GM12875 (cell line): ENCODE measurements around the gene OGDHL.

ENCODE experiments used
- H3K4me3 ChIP-seq: one replicate; pipeline ENCODE4 v1.5.1; 2011; ENCODE audit warnings: low read depth, low read length, control low read depth
- CTCF ChIP-seq: IDR thresholded peaks from 2 replicates; pipeline ENCODE4 v1.5.1; 2011; ENCODE audit warnings: low read depth, mild to moderate bottlenecking, control low read depth, inconsistent platforms, low read length, moderate library complexity, borderline replicate concordance; ENCODE audit not compliant: insufficient read depth

Gene OGDHL

DNA sequence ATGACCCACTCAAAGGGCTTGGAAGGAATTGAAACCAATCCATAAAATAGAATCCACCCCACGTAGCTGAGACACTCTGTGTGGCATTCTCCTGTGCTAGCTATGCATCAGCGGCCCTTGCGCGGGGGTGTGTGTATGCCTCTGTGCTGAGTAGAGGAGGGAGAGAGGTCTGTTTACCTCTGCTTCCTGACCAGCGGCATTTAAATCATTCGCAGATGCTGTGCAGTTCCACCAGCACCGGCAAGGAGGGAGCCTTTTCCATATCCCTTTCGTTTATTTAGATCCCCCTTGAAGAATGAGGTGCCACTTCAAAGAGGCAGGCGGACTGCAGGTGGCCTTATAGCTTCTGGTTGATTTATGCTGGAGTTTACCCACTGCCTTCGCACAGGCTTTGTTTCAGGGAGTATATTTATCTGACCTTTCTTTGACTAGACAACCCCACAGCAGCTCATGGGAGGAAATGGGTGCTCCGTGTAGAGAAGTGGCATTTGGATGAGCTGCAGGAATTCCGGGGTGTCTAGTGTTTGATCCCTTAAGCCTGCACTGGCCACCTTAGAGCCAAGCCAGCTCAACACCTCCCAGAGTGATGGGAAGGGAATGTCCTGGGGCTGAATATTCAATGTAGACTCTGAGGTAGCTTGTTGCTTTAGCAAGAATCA is 71.3 kb downstream of the OGDHL start:
- no peak overlapping the region for H3K4me3 ChIP-seq

GRCh38 chr10:49689882-49690510 is 72.1 kb downstream of the OGDHL start:
- H3K4me3 ChIP-seq = no peak overlapping the region
- TF ChIP-seq CTCF = no peak

More for the DNA sequence above, 71.3 kb downstream of the OGDHL start:
- TF ChIP-seq CTCF = no peak

DNA sequence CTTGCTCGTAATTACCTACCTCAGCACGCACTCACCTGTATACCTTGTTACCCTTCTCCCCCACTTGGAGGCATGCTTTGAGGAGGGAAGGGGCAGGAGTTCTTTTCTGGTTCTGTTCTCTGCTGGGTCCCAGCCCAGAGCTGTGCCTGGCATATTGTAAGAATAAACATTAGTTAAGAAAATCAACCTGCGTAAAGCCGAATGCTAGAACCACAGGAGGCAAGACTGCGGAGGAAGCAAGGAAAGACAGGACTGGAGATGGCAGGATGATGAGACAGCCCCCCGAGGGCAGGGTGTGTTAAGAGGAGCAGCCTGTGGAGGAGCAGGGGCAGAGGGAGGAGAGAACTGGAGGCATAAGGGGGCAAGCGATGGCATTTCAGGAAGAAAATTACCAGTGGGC is 73.2 kb downstream of the OGDHL start:
- H3K4me3 ChIP-seq = no peak overlapping the region
- TF ChIP-seq CTCF = no peak

- H3K4me3 ChIP-seq = no peak overlapping the region
Measured at GRCh38 chr10:49688261-49688846, 73.8 kb downstream of the OGDHL start.

DNA sequence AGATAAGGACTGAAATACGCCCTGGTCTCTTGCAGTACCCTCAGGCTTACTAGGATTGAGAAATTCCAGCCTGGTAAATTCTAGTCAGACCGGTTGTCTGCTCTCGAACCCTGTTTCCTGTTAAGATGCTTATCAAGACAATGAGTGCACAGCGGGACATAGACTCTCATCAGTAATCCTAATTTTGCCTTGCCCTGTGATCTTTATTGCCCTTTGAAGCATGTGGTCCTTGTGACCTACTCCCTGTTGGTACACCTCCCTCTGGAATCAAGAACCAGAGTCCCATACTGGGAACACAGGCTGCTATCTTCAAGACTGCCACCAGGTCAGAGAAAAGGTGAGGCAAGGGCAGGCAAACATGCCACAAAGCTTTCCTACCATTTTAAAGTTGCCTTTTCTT is 75.5 kb downstream of the OGDHL start:
- no peak for TF ChIP-seq CTCF
- H3K4me3 ChIP-seq = no peak overlapping the region

More at GRCh38 chr10:49688261-49688846, 73.8 kb downstream of the OGDHL start:
- TF ChIP-seq CTCF = no peak
